Measurements from ENCODE around the gene GNAS.

Gene GNAS

GRCh38 chr20:58923117-58923712 lies 70.7 kb downstream of the GNAS start:
- H4K91ac ChIP-seq (ENCODE audit: low read length): no peak overlapping the region
- DNase-seq: no peak
- no peak overlapping the region for H3K27ac ChIP-seq (ENCODE audit: low read length, poor library complexity, severe bottlenecking)
- H3K4me3 ChIP-seq (ENCODE audit: insufficient read depth in 1 of 2, low read depth in 1 of 2, low read length in 2 of 2): no peak overlapping the region
- no peak overlapping the region for H4K8ac ChIP-seq (ENCODE audit: low read length)
- no peak overlapping the region for H3K9ac ChIP-seq (ENCODE audit: low read length)
- H2AFZ ChIP-seq (ENCODE audit: low read depth, low read length): no peak overlapping the region
- no peak overlapping the region for H3K4me2 ChIP-seq (ENCODE audit: low read length, poor library complexity, severe bottlenecking)
- H3K14ac ChIP-seq (ENCODE audit: low read length in 2 of 2): no peak overlapping the region
- no peak overlapping the region for H3K23ac ChIP-seq (ENCODE audit: low read length in 2 of 2)
- no peak overlapping the region for H2BK120ac ChIP-seq (ENCODE audit: low read depth, low read length)
- H3K18ac ChIP-seq (ENCODE audit: low read depth in 1 of 2, low read length in 2 of 2): no peak overlapping the region
- 85% methylated on average over 7 of the region's 8 CpGs for WGBS
- no peaks in the 10 kb centered on the region for H3K36me3 ChIP-seq (ENCODE audit: control insufficient read depth in 1 of 2, insufficient read depth in 2 of 2, low read depth in 1 of 2, low read length in 2 of 2)
- peaks cover 0 to 15% of the 10 kb centered on the region in 2 experiments for H3K27me3 ChIP-seq (ENCODE audit: control insufficient read depth in 1 of 2, insufficient read depth in 1 of 2, low read length in 2 of 2)
- H3K4ac ChIP-seq (ENCODE audit: low read depth in 1 of 2, low read length in 2 of 2): no peak overlapping the region
- no peak overlapping the region for H2BK15ac ChIP-seq (ENCODE audit: low read depth, poor library complexity, severe bottlenecking)
- no peaks in the 10 kb centered on the region for H3K9me3 ChIP-seq (ENCODE audit: control insufficient read depth, low read length)
- no peak overlapping the region for H2BK5ac ChIP-seq (ENCODE audit: low read depth, low read length, poor library complexity, severe bottlenecking)
- H3K4me1 ChIP-seq (ENCODE audit: control insufficient read depth, insufficient read depth, low read depth, low read length): no peaks in the 10 kb centered on the region
- H3K79me1 ChIP-seq (replicated peaks; ENCODE audit: low read length, poor library complexity, severe bottlenecking): no peaks in the 10 kb centered on the region
- H2BK12ac ChIP-seq (ENCODE audit: low read length in 2 of 2): no peak overlapping the region
- H2AK5ac ChIP-seq (ENCODE audit: low read length, severe bottlenecking): no peak overlapping the region

- H3K36me3 ChIP-seq (ENCODE audit: control insufficient read depth in 1 of 2, insufficient read depth in 2 of 2, low read depth in 1 of 2, low read length in 2 of 2): no peaks in the 10 kb centered on the region
- 90% methylated on average over 10 of the region's 10 CpGs for WGBS
Observed at GRCh38 chr20:58926802-58927489, 74.4 kb downstream of the GNAS start.

GRCh38 chr20:58927490-58928061 lies 75.1 kb downstream of the GNAS start:
- Histone ChIP-seq H2BK5ac (ENCODE audit: low read depth, low read length, poor library complexity, severe bottlenecking) (no peak overlapping the region), H3K4me1 (ENCODE audit: control insufficient read depth, insufficient read depth, low read depth, low read length) (no peaks in the 10 kb centered on the region), H3K27ac (ENCODE audit: low read length, poor library complexity, severe bottlenecking) (no peak overlapping the region), H3K4ac (ENCODE audit: low read depth in 1 of 2, low read length in 2 of 2) (no peak overlapping the region), H2BK15ac (ENCODE audit: low read depth, poor library complexity, severe bottlenecking) (no peak overlapping the region), H3K23ac (ENCODE audit: low read length in 2 of 2) (no peak overlapping the region), H3K4me3 (ENCODE audit: insufficient read depth in 1 of 2, low read depth in 1 of 2, low read length in 2 of 2) (no peak overlapping the region), H3K9me3 (ENCODE audit: control insufficient read depth, low read length) (no peaks in the 10 kb centered on the region), H3K27me3 (ENCODE audit: control insufficient read depth in 1 of 2, insufficient read depth in 1 of 2, low read length in 2 of 2) (peaks cover 3 to 6% of the 10 kb centered on the region in 2 experiments), H3K14ac (ENCODE audit: low read length in 2 of 2) (no peak overlapping the region), H2AK5ac (ENCODE audit: low read length, severe bottlenecking) (no peak overlapping the region), H4K8ac (ENCODE audit: low read length) (no peak overlapping the region), H3K4me2 (ENCODE audit: low read length, poor library complexity, severe bottlenecking) (no peak overlapping the region), H2BK12ac (ENCODE audit: low read length in 2 of 2) (no peak overlapping the region), H3K18ac (ENCODE audit: low read depth in 1 of 2, low read length in 2 of 2) (no peak overlapping the region), H3K36me3 (ENCODE audit: control insufficient read depth in 1 of 2, insufficient read depth in 2 of 2, low read depth in 1 of 2, low read length in 2 of 2) (no peaks in the 10 kb centered on the region), H2BK120ac (ENCODE audit: low read depth, low read length) (no peak overlapping the region), H3K9ac (ENCODE audit: low read length) (no peak overlapping the region), H2AFZ (ENCODE audit: low read depth, low read length) (no peak overlapping the region), H4K91ac (ENCODE audit: low read length) (no peak overlapping the region), H3K79me1 (replicated peaks; ENCODE audit: low read length, poor library complexity, severe bottlenecking) (no peaks in the 10 kb centered on the region)
- WGBS: 84% methylated on average over 7 of the region's 7 CpGs
- no peak for DNase-seq

More at GRCh38 chr20:58926802-58927489, 74.4 kb downstream of the GNAS start:
- H2AK5ac ChIP-seq (ENCODE audit: low read length, severe bottlenecking): no peak overlapping the region
- no peak overlapping the region for H4K8ac ChIP-seq (ENCODE audit: low read length)
- H3K18ac ChIP-seq (ENCODE audit: low read depth in 1 of 2, low read length in 2 of 2): no peak overlapping the region
- no peak overlapping the region for H2BK15ac ChIP-seq (ENCODE audit: low read depth, poor library complexity, severe bottlenecking)
- H3K4me2 ChIP-seq (ENCODE audit: low read length, poor library complexity, severe bottlenecking): no peak overlapping the region
- no peaks in the 10 kb centered on the region for H3K9me3 ChIP-seq (ENCODE audit: control insufficient read depth, low read length)
- no peak overlapping the region for H3K23ac ChIP-seq (ENCODE audit: low read length in 2 of 2)
- no peak for DNase-seq
- no peak overlapping the region for H3K14ac ChIP-seq (ENCODE audit: low read length in 2 of 2)
- peaks cover 3 to 6% of the 10 kb centered on the region in 2 experiments for H3K27me3 ChIP-seq (ENCODE audit: control insufficient read depth in 1 of 2, insufficient read depth in 1 of 2, low read length in 2 of 2)
- H3K27ac ChIP-seq (ENCODE audit: low read length, poor library complexity, severe bottlenecking): no peak overlapping the region
- no peak overlapping the region for H3K4me3 ChIP-seq (ENCODE audit: insufficient read depth in 1 of 2, low read depth in 1 of 2, low read length in 2 of 2)
- H4K91ac ChIP-seq (ENCODE audit: low read length): no peak overlapping the region
- no peak overlapping the region for H2AFZ ChIP-seq (ENCODE audit: low read depth, low read length)
- no peaks in the 10 kb centered on the region for H3K4me1 ChIP-seq (ENCODE audit: control insufficient read depth, insufficient read depth, low read depth, low read length)
- no peak overlapping the region for H2BK12ac ChIP-seq (ENCODE audit: low read length in 2 of 2)
- no peak overlapping the region for H3K9ac ChIP-seq (ENCODE audit: low read length)
- H2BK120ac ChIP-seq (ENCODE audit: low read depth, low read length): no peak overlapping the region
- no peak overlapping the region for H2BK5ac ChIP-seq (ENCODE audit: low read depth, low read length, poor library complexity, severe bottlenecking)
- no peaks in the 10 kb centered on the region for H3K79me1 ChIP-seq (replicated peaks; ENCODE audit: low read length, poor library complexity, severe bottlenecking)
- H3K4ac ChIP-seq (ENCODE audit: low read depth in 1 of 2, low read length in 2 of 2): no peak overlapping the region

GRCh38 chr20:58930496-58930895 lies 78.0 kb downstream of the GNAS start:
- H2AFZ ChIP-seq (ENCODE audit: low read depth, low read length): no peak overlapping the region
- no peak overlapping the region for H3K4me3 ChIP-seq (ENCODE audit: insufficient read depth in 1 of 2, low read depth in 1 of 2, low read length in 2 of 2)
- H3K4ac ChIP-seq (ENCODE audit: low read depth in 1 of 2, low read length in 2 of 2): no peak overlapping the region
- no peak overlapping the region for H2BK12ac ChIP-seq (ENCODE audit: low read length in 2 of 2)
- H2BK15ac ChIP-seq (ENCODE audit: low read depth, poor library complexity, severe bottlenecking): no peak overlapping the region
- no peak for DNase-seq
- H3K27ac ChIP-seq (ENCODE audit: low read length, poor library complexity, severe bottlenecking): no peak overlapping the region
- H2BK5ac ChIP-seq (ENCODE audit: low read depth, low read length, poor library complexity, severe bottlenecking): no peak overlapping the region
- H3K4me1 ChIP-seq (ENCODE audit: control insufficient read depth, insufficient read depth, low read depth, low read length): no peaks in the 10 kb centered on the region
- H2AK5ac ChIP-seq (ENCODE audit: low read length, severe bottlenecking): no peak overlapping the region
- no peak overlapping the region for H3K18ac ChIP-seq (ENCODE audit: low read depth in 1 of 2, low read length in 2 of 2)
- WGBS: 84% methylated on average over 3 of the region's 3 CpGs
- H3K14ac ChIP-seq (ENCODE audit: low read length in 2 of 2): no peak overlapping the region
- H2BK120ac ChIP-seq (ENCODE audit: low read depth, low read length): no peak overlapping the region
- no peak overlapping the region for H3K9ac ChIP-seq (ENCODE audit: low read length)
- no peaks in the 10 kb centered on the region for H3K9me3 ChIP-seq (ENCODE audit: control insufficient read depth, low read length)
- no peak overlapping the region for H3K4me2 ChIP-seq (ENCODE audit: low read length, poor library complexity, severe bottlenecking)
- H3K27me3 ChIP-seq (ENCODE audit: control insufficient read depth in 1 of 2, insufficient read depth in 1 of 2, low read length in 2 of 2): peaks cover 3 to 6% of the 10 kb centered on the region in 2 experiments
- no peak overlapping the region for H4K91ac ChIP-seq (ENCODE audit: low read length)
- no peak overlapping the region for H4K8ac ChIP-seq (ENCODE audit: low read length)
- H3K79me1 ChIP-seq (replicated peaks; ENCODE audit: low read length, poor library complexity, severe bottlenecking): no peaks in the 10 kb centered on the region
- no peaks in the 10 kb centered on the region for H3K36me3 ChIP-seq (ENCODE audit: control insufficient read depth in 1 of 2, insufficient read depth in 2 of 2, low read depth in 1 of 2, low read length in 2 of 2)
- H3K23ac ChIP-seq (ENCODE audit: low read length in 2 of 2): no peak overlapping the region
